Activated CD8-positive, alpha-beta memory T cell treated with anti-CD3 and anti-CD28 coated beads, Interleukin-2, amount 50 U/mL, for 48 hours (primary cell): ENCODE data around the gene SLC9A4.
"Not testable (repeated sequence)": the region's sequence is repeated elsewhere in the genome, so short reads cannot be mapped to it uniquely, and the experiment has no call there.

Source experiments
- DNase-seq: peaks from one replicate; pipeline ENCODE4 v3.0.0-alpha.2; 2020

SLC9A4 gene

DNA sequence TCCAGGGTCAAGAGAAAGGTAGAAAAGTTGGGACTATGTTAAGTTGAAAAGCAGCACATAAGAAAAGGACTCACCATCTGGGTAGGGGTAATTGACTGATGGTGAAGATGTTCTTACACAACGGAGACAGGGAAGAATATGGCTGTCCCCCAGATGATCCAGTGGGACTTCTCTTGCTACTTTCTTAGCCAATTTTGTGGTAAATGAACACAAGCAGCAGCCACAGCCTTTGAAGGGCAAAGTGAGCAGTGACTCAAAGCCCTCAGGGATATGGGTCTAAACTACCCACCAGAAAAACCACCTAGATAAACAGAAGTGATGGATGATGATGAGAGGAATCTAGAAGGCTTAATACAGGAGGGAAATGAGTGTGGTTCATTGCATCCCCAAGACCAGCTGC lies 80.6 kb downstream of the SLC9A4 start:
- no peak for DNase-seq

DNA sequence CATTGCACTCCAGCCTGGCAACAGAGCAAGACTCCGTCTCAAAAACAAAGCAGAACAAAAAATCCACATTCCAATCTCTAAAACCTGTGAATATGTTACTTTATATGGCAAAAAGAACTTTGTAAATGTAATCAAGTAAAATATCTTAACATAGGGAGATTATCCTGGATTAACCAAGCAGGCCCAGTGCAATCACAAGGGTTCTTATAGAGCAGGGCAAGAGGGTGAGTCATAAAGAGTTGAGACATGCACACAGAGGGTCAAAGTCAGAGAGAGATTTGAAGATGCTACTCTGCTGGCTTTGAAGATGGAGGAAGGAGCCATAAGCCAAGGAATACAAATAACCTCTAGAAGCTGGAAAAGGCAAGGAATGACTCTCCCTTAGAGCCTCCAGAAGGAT lies 85.4 kb downstream of the SLC9A4 start:
- no peak for DNase-seq

DNA sequence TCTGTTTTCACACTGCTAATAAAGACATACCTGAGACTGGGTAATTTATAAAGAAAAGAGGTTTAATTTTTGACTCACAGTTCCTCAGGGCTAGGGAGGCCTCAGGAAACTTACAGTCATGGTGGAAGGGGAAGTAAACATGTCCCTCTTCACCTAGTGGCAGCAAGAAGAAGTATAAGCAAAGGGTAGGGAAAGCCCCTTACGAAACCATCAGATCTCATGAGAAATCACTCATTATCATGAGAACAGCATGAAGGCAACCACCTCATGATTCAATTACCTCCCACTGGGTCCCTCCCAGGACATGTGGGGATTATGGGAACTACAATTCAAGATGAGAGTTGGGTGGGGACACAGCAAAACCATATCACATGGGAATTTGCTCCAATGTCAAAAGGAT lies 89.5 kb downstream of the SLC9A4 start:
- DNase-seq: not testable (repeated sequence)

DNA sequence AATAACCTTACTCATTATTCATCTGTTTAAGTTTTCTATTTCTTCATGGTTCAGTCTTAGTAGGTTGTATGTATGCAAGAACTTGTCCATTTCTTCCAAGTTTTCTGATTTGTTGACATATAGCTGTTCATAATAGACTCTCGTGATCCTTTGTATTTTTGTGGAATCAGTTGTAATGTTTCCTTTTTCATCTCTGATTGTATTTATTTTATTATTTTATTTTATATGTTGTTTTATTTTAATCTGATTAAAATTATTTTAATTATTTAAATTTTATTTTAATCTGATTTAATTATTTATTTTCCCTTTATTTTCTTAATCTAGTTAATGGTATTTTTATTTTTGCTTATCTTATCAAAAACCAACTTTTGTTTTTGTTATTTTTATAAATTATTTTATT lies 102.9 kb downstream of the SLC9A4 start:
- DNase-seq: no peak

DNA sequence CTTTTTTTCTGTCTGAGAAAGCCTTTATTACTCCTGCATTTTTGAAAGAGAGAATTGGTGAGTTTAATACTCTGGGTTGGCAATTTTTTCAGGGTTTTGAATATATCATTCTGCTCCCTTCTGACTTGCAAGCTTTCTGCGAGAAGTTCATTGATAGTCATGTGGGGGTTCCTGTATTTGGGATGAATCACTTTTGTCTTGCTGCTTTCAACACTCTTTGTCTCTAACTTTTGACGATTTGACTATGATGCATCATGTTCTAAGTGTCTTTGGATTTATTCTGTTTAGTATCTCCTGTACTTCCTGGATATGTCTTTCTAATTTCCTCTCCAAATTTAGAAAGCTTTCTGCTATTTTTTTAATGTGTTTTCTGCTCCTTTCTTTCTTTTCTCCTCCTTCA lies 105.3 kb downstream of the SLC9A4 start:
- DNase-seq: no peak

DNA sequence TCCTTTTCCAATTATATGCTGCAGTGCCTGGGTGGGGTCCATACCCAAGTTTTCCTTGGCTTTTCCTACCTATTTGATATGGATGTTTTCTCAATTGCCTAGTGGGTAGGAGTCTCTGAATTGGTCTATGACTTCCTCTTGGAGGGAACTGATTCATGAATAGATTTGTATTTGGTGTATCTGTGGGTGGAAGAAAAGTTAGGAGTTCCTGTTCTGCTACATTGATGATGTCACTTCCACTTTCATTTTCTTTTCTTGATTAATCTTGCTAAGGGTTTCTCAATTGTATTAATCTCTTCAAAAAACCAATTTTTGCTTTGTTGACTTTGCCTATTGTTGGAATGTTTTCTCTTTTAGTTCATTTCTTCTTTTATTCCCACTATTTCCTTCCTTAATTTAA lies 108.9 kb downstream of the SLC9A4 start:
- no peak for DNase-seq

DNA sequence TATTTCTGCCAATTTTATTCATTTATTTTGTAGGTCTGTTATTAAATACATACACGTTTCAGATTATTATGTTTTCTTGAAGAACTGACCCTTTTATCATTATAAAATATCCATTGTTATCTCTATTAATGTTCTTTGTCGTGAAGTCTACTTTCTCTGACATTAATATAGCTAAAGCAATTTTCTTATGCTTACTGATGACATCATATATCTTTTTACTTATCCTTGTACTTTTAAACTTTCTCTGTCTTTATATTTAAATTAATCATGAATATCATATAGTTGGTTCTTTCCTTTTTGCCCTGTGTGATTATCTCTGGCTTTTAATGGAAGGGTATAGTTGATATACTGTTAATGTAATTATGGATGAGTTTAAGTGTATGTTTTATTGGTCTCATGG lies 109.8 kb downstream of the SLC9A4 start:
- no peak for DNase-seq
